Measurements from ENCODE around the gene EVPL. TPM values are rescaled to one million over a fixed set of nuclear protein-coding genes. Genes with fewer than 3 reads are reported as not detected.
"Not testable (repeated sequence)": the region's sequence is repeated elsewhere in the genome, so short reads cannot be mapped to it uniquely, and the experiment has no call there.

The EVPL gene
- total and polyA plus RNA-seq, 9 donors = 0.15 to 7.2 (median 1.0) TPM

- TF ChIP-seq POLR2A (IDR thresholded peaks at IDR 0.05) = no peak
- TF ChIP-seq EP300 (IDR thresholded peaks at IDR 0.05) = no peak
- TF ChIP-seq, protein P1, sequence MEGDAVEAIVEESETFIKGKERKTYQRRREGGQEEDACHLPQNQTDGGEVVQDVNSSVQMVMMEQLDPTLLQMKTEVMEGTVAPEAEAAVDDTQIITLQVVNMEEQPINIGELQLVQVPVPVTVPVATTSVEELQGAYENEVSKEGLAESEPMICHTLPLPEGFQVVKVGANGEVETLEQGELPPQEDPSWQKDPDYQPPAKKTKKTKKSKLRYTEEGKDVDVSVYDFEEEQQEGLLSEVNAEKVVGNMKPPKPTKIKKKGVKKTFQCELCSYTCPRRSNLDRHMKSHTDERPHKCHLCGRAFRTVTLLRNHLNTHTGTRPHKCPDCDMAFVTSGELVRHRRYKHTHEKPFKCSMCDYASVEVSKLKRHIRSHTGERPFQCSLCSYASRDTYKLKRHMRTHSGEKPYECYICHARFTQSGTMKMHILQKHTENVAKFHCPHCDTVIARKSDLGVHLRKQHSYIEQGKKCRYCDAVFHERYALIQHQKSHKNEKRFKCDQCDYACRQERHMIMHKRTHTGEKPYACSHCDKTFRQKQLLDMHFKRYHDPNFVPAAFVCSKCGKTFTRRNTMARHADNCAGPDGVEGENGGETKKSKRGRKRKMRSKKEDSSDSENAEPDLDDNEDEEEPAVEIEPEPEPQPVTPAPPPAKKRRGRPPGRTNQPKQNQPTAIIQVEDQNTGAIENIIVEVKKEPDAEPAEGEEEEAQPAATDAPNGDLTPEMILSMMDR (IDR thresholded peaks at IDR 0.05) = no peak
- intact Hi-C loops (cut with DNase I) = no loop called here
- no peaks in the 10 kb centered on the region for H3K9me3 ChIP-seq
- WGBS, 3 donors = 59 to 66% (median 61%) methylated on average over 4 of the region's 4 CpGs
- no peak for DNase-seq
- no peaks in the 10 kb centered on the region for H3K36me3 ChIP-seq
- H3K27ac ChIP-seq = no peak overlapping the region
- H3K27me3 ChIP-seq = no peaks in the 10 kb centered on the region
- no peaks in the 10 kb centered on the region for H3K4me1 ChIP-seq (ENCODE audit: insufficient read depth)
- no peak overlapping the region for H3K4me3 ChIP-seq
Measured at GRCh38 chr17:75970011-75970523, 57.0 kb downstream of the EVPL start.

DNA sequence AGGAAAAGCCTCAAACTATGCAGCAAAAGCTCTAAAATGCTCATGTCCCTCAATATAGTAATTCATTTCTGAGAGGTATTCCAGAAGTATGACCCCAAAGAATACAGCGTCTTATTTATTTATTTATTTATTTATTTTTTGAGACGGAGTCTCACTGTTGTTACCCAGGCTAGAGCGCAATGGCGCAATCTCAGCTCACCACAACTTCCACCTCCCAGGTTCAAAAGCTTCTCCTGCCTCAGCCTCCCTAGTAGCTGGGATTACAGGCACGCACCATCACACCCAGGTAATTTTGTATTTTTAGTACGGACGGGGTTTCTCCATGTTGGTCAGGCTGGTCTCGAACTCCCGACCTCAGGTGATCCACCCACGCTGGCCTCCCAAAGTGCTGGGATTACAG is 58.1 kb downstream of the EVPL start:
- intact Hi-C loops (cut with DNase I); H3K27me3 ChIP-seq; H3K27ac ChIP-seq; DNase-seq; H3K36me3 ChIP-seq; H3K4me1 ChIP-seq (ENCODE audit: insufficient read depth); H3K9me3 ChIP-seq; H3K4me3 ChIP-seq: not testable (repeated sequence)
- WGBS, 3 donors = 86 to 94% (median 92%) methylated on average over 10 of the region's 10 CpGs

DNA sequence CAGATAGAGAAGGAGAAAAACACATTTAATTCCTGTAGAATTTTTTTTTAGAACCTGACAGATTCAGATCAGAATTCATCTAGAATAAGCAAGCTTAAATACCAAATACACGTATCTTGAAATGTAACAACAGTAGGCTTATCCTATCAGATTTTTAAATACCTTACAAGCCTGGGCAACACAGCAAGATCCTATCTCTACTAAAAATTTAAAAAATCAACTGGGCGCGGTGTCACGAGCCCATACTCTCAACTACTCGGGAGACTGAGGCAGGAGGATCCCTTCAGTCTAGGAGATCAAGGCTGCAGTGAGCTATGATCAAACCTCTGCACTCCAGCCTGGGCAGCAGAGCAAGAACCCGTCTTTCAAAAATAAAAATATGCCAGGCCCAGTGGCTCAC is 61.6 kb downstream of the EVPL start:
- TF ChIP-seq POLR2A (IDR thresholded peaks at IDR 0.05) = no peak
- Histone ChIP-seq H3K4me3 (no peak overlapping the region), H3K36me3 (no peaks in the 10 kb centered on the region), H3K4me1 (ENCODE audit: insufficient read depth) (peaks cover 1% of the 10 kb centered on the region), H3K9me3 (no peaks in the 10 kb centered on the region), H3K27me3 (no peaks in the 10 kb centered on the region), H3K27ac (no peak overlapping the region)
- WGBS, 3 donors = 87 to 89% (median 87%) methylated on average over 6 of the region's 6 CpGs
- DNase-seq = no peak
- intact Hi-C loops (cut with DNase I) = no loop called here

DNA sequence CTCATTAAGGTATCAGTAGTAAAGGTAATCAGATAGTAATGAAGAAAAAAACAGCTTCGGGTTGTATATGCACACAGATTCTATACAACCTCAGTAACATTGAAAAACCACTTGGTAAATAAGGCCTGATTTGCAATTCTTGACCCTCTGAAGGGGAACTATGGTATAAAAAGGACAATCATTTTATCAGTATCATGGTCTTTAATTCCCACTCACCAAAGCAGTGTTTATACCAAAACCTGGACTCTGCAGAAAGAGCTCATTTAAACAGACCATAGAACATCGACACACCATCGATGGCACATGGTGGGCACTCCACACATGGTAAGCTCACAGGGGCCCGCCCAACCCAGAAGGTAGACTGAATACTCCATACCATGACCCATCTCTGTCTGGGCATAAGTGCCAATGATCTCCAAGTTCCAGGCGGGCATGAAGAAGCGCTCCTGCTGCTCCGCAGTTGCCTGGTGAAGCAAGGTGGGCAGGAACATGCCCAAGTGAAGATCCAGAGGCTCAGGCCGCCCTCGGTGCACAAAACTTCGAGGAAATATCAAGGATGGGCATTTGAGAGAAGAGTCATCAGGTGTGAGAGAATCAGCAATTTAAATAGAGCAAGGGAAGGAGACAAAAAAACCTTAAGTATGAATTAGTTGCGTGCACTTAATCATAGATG is 67.1 kb downstream of the EVPL start:
- WGBS, 3 donors = 93 to 96% (median 94%) methylated on average over 11 of the region's 11 CpGs
- Histone ChIP-seq H3K4me1 (ENCODE audit: insufficient read depth) (peaks cover 1% of the 10 kb centered on the region), H3K9me3 (no peaks in the 10 kb centered on the region), H3K27me3 (no peaks in the 10 kb centered on the region), H3K36me3 (no peaks in the 10 kb centered on the region), H3K27ac (no peak overlapping the region), H3K4me3 (no peak overlapping the region)
- TF ChIP-seq, protein P1 (IDR thresholded peaks at IDR 0.05) = no peak
- TF ChIP-seq POLR2A (IDR thresholded peaks at IDR 0.05) (no peak), EP300 (IDR thresholded peaks at IDR 0.05) (no peak)
- DNase-seq = no peak
- intact Hi-C loops (cut with DNase I) = no loop called here

GRCh38 chr17:75959051-75959838 is 67.9 kb downstream of the EVPL start:
- H3K36me3 ChIP-seq = no peaks in the 10 kb centered on the region
- H3K27ac ChIP-seq = no peak overlapping the region
- H3K27me3 ChIP-seq = no peaks in the 10 kb centered on the region
- peaks cover 1% of the 10 kb centered on the region for H3K4me1 ChIP-seq (ENCODE audit: insufficient read depth)
- intact Hi-C loops (cut with DNase I) = no loop called here
- TF ChIP-seq EP300 (IDR thresholded peaks at IDR 0.05) (no peak), POLR2A (IDR thresholded peaks at IDR 0.05) (no peak)
- TF ChIP-seq, protein P1 (IDR thresholded peaks at IDR 0.05) = no peak
- DNase-seq = no peak
- no peaks in the 10 kb centered on the region for H3K9me3 ChIP-seq
- WGBS, 3 donors = 25 to 33% (median 31%) methylated on average over 8 of the region's 8 CpGs
- no peak overlapping the region for H3K4me3 ChIP-seq

Other genes with a start within 250 kb of the EVPL start
- gene UNK, start 242.5 kb downstream of the EVPL start, total RNA-seq = 10 to 100 TPM; 27.5 to 58.1 (median 40.8) TPM
- 10 to 100 TPM; 12.7 to 34.9 TPM for gene UNK, start 242.5 kb downstream of the EVPL start, polyA plus RNA-seq
- gene UNC13D, start 182.9 kb downstream of the EVPL start, total RNA-seq = 10 to 100 TPM; 10.7 to 24.9 (median 14.1) TPM
- 10 to 100 TPM in 1 of 2 donors, 1 to 10 TPM in 1; 8.9 to 17.1 TPM for gene UNC13D, start 182.9 kb downstream of the EVPL start, polyA plus RNA-seq
- 100 to 1,000 TPM in 3 of 7 donors, 10 to 100 TPM in 4; 48.5 to 131 (median 92.7) TPM for gene WBP2, start 172.0 kb downstream of the EVPL start, total RNA-seq
- gene WBP2, start 172.0 kb downstream of the EVPL start, polyA plus RNA-seq = 100 to 1,000 TPM; 118 to 184 TPM
- gene TRIM47, start 148.7 kb downstream of the EVPL start, total RNA-seq = 10 to 100 TPM in 6 of 7 donors, 1 to 10 TPM in 1; 7.2 to 38.3 (median 18.6) TPM
- 10 to 100 TPM; 10.1 to 11.5 TPM for gene TRIM47, start 148.7 kb downstream of the EVPL start, polyA plus RNA-seq
- 10 to 100 TPM; 17.3 to 28.0 (median 24.3) TPM for gene TRIM65, start 130.4 kb downstream of the EVPL start, total RNA-seq
- gene TRIM65, start 130.4 kb downstream of the EVPL start, polyA plus RNA-seq = 10 to 100 TPM; 10.4 to 18.5 TPM
- gene MRPL38, start 122.4 kb downstream of the EVPL start, total RNA-seq = 10 to 100 TPM; 30.4 to 93.0 (median 83.4) TPM
- gene MRPL38, start 122.4 kb downstream of the EVPL start, polyA plus RNA-seq = 10 to 100 TPM; 14.5 to 51.4 TPM
- 10 to 100 TPM in 4 of 7 donors, 1 to 10 TPM in 3; 5.0 to 14.9 (median 11.2) TPM for gene FBF1, start 86.3 kb downstream of the EVPL start, total RNA-seq
- gene FBF1, start 86.3 kb downstream of the EVPL start, polyA plus RNA-seq = 1 to 10 TPM; 3.0 to 7.8 TPM
- gene ACOX1, start 48.1 kb downstream of the EVPL start, total RNA-seq = 10 to 100 TPM; 20.1 to 53.0 (median 41.1) TPM
- gene ACOX1, start 48.1 kb downstream of the EVPL start, polyA plus RNA-seq = 10 to 100 TPM; 10.6 to 24.6 TPM
- 10 to 100 TPM in 5 of 7 donors, 1 to 10 TPM in 2; 7.4 to 16.3 (median 10.5) TPM for gene TEN1, start 48.1 kb downstream of the EVPL start, total RNA-seq
- 10 to 100 TPM in 1 of 2 donors, 1 to 10 TPM in 1; 6.1 to 18.1 TPM for gene TEN1, start 48.1 kb downstream of the EVPL start, polyA plus RNA-seq
- 1 to 10 TPM; 1.3 to 8.5 (median 5.5) TPM for gene CDK3, start 26.5 kb downstream of the EVPL start, total RNA-seq
- gene CDK3, start 26.5 kb downstream of the EVPL start, polyA plus RNA-seq = 10 to 100 TPM in 1 of 2 donors, 1 to 10 TPM in 1; 3.6 to 10.8 TPM
- gene SRP68, start 45.2 kb upstream of the EVPL start, total RNA-seq = 10 to 100 TPM; 33.0 to 83.2 (median 70.9) TPM
- 100 to 1,000 TPM in 1 of 2 donors, 10 to 100 TPM in 1; 47.3 to 101 TPM for gene SRP68, start 45.2 kb upstream of the EVPL start, polyA plus RNA-seq
- gene GALR2, start 47.5 kb upstream of the EVPL start, total RNA-seq = under 1 TPM in 1 of 7 donors, not detected in 6; 0.34 TPM
- gene GALR2, start 47.5 kb upstream of the EVPL start, polyA plus RNA-seq = not detected
- gene ZACN, start 51.9 kb upstream of the EVPL start, total RNA-seq = under 1 TPM in 3 of 7 donors, not detected in 4; 0.10 to 0.52 (median 0.34) TPM
- gene ZACN, start 51.9 kb upstream of the EVPL start, polyA plus RNA-seq = 1 to 10 TPM in 1 of 2 donors, not detected in 1; 1.1 TPM
- gene EXOC7, start 76.5 kb upstream of the EVPL start, total RNA-seq = 100 to 1,000 TPM in 5 of 7 donors, 10 to 100 TPM in 2; 46.9 to 121 (median 115) TPM
- gene EXOC7, start 76.5 kb upstream of the EVPL start, polyA plus RNA-seq = 10 to 100 TPM; 54.0 to 94.8 TPM
- 100 to 1,000 TPM in 1 of 7 donors, 1 to 10 TPM in 4, under 1 TPM in 1, not detected in 1; 0.28 to 168 (median 6.9) TPM for gene FOXJ1, start 113.9 kb upstream of the EVPL start, total RNA-seq
- gene FOXJ1, start 113.9 kb upstream of the EVPL start, polyA plus RNA-seq = under 1 TPM in 1 of 2 donors, not detected in 1; 0.23 TPM
- gene RNF157, start 213.2 kb upstream of the EVPL start, total RNA-seq = 1 to 10 TPM; 1.3 to 4.3 (median 2.6) TPM
- gene RNF157, start 213.2 kb upstream of the EVPL start, polyA plus RNA-seq = 1 to 10 TPM; 1.4 to 1.9 TPM
- gene UBALD2, start 238.0 kb upstream of the EVPL start, total RNA-seq = 10 to 100 TPM in 6 of 7 donors, 1 to 10 TPM in 1; 6.8 to 21.9 (median 14.4) TPM
- gene UBALD2, start 238.0 kb upstream of the EVPL start, polyA plus RNA-seq = 10 to 100 TPM in 1 of 2 donors, 1 to 10 TPM in 1; 3.6 to 13.9 TPM